Measurements from ENCODE around the gene HDAC10.
"Not testable (repeated sequence)": the region's sequence is repeated elsewhere in the genome, so short reads cannot be mapped to it uniquely, and the experiment has no call there.

Gene HDAC10

DNA sequence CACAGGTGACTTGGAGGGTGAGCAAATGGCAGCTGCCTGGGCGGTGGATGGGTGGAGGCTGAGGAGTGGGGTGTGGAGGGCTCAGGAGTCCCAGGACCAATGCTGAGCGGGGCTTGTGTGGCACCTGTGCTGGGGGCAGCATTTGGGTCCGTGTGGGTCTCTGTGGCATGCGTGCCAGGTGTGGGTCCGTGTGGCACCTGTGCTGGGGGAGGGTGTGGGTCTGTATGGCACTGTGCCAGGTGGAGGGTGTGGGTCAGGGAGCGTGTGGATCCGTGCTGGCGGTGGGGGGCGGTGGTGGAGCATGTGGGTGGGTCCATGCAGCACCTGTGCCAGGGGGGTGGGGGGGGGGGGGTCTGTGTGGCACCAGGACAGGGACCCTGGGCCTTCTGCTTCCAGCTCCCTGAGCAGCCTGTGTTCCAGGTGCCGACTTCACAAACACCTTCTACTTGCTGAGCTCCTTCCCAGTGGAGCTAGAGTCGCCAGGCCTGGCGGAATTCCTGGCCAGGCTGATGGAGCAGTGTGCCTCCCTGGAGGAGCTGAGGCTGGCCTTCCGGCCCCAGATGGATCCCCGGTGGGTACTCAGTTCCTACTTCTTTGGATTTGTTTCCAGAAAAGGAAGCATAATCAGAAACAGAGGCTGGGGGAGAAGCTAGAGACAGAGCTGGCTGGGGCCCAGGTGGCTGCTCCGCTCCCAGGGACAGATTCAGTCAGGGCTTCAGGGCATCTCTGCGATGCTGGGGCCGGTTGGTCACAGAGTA, 35.6 kb downstream of the HDAC10 start:
- no peak for DNase-seq

DNA sequence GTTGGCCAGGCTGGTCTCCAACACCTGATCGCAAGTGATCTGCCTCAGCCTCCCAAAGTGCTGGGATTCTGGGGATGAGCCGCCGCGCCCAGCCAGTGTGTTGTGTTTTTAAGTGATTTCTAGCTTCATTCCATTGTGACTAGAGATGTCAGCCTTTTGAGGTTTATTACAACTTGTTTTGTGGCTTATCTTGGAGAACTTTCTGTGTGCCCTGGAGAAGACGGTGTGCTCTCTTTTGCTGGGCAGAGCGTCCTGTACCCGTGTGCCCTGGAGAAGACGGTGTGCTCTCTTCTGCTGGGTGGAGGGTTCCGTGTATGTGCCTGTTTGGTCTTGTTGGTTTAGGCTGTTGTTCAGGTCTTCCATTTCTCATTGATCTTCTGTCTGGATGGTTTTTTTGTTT, 37.8 kb downstream of the HDAC10 start:
- no peak for DNase-seq

DNA sequence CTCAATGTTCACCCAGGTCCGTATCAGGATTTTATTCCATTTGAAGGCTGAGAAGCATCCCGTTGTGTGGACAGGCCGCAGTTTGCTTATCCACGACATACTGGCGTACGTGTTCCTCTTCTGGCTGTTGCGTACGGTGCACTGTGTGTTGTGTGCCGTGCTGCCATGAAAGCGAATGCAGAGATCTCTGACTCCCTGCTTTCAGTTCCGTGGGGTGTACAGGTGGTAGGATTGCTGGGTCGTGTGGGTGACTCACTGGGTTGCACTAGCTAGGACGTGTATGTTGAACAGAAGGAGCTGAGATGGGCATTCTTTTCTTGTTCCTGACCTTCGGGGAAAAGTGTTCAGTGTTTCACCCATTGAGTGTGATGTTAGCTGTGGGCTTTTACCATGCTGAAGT, 39.9 kb downstream of the HDAC10 start:
- DNase-seq, result no peak

DNA sequence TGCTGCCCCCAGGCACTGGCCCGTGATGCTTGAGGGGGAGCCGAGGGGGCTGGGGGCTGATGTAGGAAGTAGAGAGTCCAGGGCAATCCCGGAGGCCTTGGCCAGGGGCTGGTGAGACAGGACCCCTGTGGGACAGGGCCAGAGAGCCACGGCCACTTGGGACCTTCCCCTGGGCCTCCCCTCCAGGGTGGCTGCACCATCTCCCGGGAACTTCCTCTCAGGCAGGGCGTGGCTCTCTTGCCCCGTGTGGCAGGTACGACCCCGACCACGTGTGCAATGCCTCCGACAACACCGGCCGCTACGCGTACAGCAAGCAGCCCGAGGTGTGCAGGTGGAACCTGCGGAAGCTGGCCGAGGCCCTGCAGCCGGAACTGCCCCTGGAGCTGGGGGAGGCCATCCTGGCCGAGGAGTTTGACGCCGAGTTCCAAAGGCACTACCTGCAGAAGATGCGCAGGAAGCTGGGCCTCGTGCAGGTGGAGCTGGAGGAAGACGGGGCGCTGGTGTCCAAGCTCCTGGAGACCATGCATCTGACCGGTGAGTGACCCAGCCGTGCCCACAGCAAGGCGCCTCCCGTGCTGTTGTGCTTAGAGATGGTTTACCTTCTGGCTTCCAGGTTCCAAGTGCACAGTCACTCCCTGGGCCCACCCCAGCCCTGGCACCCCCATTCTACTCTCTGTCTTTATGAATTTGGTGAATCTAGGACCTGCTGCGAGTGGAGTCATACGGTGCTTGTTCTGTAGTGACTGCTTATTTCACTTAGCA, 40.5 kb downstream of the HDAC10 start:
- DNase-seq, result no peak

DNA sequence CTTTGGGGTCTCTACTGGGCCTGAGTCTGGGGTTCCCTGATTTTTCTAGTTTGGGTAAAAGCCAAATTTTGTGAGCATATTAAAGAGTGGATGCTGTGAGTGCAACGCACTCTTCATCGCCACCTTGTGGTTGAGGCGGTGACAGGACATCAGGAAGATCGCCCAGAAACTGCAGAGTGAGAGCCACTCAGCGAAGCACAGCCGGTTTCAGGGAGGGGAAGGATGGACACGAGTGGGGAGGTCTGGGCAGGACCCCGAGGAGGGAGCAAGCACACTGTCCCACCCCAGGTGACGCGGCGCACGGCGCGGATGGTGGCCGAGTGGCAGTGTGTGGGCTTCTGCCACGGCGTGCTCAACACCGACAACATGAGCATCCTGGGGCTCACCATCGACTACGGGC, 41.2 kb downstream of the HDAC10 start:
- DNase-seq, result no peak

DNA sequence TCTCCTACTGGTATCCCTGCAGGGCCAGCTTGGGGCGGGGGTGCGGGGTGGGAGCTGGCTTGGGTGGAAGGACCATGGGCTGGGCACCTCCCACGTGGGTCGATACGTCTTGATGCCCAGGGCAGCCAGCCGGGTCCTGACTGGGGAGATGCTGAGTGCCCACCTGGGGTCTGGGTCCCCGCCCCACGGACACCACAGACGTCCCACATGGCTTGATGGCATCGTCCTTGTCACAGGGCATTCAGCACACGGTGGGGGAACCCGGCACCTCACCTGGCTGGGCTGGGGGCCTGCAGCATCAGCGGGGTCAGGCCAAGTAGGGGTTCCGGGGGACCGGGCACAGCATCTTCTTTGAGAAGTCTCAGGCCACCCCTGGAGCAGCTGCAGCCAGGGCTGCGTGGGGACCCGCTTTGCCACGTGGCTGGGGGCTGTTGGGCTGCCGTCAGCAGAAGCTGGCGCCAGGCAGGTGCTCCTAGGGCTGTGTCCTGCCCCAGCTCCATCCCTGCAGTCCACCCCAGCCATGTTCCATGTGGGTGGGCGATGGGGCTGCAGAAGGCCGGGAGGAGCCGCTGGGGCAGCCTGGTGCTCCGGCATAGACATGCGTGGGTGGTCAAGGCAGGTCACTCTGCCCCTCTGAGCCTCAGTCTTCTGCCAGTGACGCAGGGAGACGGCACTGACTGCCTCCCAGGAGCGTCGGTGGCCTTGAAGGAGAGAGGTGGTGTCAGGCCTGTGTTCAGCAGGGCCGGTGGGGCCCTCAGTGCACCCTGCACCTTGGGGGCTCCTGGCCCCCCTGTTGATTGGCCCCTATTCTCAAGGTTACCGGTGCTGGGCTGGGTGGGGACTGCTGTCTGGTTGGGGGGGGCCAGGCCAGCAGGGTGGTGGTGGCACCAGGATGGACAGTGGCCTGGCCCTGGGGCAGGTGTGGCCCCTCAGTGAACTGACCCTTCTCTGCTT, 41.8 kb downstream of the HDAC10 start:
- DNase-seq, result no peak

DNA sequence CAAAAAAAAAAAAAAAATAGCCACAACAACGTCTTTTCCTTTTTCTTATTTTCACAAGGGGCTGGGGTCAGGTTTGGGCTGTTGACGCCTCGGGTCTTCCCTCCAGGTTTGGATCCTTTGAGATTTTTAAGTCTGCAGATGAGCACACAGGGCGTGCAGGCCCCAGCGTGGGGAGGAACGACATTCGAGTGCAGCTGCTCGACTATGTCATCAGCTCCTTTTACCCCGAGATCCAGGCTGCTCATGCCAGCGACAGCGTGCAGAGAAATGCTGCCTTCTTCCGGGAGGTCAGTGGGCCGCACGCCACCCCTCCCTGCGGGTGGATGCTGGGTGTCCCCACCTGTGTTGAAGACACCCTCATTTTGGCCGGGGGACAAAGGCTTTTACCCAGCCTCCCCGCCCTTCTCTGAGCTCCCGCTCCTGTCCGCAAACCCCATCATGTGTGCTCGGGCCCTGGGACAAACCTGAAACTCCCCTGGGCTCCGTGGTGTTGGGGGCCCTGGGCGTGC, 42.6 kb downstream of the HDAC10 start:
- DNase-seq, result no peak

DNA sequence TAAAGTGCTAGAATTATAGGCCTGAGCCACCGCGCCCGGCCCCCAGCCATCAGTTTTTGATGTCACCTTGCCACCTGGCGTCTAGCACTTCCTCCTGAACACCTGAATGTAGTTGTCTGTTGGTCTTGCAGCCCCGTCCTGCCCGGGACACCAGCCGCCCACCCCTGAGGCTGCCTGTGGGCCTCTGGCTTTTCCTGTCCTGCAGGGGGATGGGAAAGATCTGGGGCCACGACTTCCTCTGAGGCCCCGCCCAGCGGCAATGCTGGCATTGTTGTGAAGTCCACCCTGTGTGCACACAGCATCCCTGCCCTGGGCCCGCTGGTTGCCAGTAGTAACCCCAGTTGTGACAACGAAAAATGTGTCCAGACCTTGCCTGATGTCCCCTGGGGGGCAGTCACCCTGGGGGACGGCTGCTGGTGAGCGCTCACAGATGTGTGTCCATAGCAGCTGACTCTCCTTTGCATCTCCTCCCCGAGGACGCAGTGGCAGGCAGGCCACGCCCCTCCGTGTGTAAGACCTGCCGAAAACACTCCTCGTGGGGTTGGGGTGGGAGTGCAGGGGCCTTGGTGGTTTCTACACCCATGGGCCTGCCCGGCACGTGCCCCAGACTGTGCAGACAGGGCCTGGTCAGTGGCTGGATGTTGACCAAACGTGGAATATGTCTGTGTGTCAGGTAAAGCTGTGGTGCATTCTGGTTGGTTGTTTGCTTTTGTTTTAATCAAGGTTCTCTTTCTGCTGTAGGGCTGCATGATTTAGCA, 43.5 kb downstream of the HDAC10 start:
- DNase-seq, result no peak

DNA sequence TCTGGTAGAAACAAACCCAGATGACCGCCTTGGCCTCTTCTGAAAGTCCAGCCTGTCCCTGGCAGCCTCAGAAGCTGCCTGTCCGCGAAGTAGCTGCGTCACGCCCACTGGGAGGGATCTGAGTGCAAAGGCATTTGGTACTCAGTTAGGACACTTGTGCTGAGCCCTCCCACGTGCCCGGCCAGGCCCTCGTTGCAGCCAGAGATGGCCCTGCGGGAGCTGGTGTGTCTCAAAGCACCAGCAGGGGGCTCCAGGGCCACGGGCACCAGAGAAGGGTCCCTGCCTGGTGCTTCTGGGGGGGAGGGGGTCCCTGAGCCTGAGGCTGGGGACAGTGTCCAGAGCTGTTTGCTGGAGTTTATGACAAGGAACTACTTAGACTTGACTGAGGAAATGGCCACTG, 44.5 kb downstream of the HDAC10 start:
- no peak for DNase-seq

DNA sequence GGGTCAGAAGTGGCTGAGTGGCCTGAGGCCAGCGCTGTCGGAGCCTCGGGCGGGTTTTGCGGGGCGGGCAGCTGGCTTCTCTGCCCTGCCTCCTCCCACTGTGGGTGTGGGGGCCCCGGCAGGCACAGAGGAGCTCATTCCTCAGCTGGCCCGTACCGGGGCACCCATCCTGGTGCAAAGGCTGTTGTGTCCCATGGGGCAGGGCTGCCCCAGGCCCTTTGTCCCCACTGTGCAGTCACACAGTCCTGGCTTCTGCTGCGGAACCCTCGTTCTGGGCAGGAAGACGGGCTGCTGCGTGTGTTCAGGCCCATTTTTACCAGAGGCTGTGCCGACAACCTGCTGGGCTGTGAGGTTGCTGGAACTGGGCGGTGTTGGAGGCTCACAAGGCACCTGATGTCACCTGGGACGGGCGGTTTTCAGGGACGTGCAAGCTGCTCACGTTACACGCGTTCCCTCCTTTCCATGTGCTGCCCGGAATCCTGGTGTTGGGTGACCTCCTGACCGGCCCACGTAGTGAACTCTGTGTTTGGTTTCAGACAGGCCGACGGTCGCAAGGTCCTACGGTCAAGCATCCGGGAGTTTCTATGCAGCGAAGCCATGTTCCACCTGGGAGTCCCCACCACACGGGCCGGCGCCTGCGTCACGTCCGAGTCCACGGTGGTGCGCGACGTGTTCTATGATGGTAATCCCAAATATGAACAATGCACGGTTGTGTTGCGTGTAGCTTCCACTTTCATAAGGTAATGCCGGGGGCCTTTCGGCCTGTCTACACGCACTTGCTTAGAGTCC, 45.1 kb downstream of the HDAC10 start:
- no peak for DNase-seq

DNA sequence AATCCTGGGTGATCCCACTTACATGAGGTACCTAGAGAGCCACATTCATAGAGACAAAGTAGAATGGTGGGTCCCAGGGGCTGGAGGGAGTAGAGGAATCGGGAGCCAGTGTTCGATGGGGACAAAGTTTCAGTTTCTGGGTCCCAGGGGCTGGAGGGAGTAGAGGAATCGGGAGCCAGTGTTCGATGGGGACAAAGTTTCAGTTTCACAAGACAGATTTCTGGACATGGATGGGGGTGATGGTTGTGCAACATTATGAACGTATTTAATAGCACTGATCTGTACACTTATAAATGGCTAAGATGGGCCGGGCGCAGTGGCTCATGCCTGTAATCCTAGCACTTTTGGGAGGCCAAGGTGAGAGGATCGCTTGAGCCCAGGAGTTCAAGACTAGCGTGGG, 46.1 kb downstream of the HDAC10 start:
- not testable (repeated sequence) for DNase-seq

DNA sequence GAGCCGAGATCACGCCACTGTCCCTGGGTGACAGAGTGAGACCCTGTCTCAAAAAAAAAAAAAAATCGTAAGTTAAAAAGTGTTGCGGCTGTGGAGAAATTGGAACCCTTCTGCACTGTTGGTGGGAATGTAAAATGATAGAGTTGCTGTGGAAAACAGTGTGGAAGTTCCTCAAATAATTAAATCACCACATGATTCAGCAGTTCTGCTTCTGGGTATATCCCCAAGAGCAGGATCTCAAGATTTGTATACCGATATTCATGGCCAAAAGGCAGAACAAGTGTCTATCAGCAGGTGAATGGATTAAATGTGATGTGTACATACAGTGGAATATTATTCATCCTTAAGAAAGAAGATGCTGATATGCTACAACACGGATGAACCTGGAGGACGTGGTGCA, 46.5 kb downstream of the HDAC10 start:
- DNase-seq, result no peak

DNA sequence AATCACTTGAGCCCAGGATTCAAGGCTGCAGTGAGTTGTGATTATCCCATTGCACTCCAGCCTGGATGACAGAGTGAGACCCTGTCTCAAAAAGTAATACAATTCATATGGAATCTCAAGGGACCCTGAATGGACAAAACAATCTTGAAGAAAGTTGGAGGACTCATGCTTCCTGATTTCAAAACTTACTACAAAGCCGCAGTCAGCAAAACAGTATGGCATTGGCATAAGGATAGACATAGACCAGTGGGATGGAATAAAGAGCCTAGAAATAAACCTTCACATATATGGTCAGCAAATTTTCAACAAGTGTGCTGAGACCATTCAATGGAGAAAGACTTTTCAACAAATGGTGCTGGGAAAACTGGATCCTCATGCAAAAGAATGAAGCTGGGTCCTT, 47.8 kb downstream of the HDAC10 start:
- no peak for DNase-seq

DNA sequence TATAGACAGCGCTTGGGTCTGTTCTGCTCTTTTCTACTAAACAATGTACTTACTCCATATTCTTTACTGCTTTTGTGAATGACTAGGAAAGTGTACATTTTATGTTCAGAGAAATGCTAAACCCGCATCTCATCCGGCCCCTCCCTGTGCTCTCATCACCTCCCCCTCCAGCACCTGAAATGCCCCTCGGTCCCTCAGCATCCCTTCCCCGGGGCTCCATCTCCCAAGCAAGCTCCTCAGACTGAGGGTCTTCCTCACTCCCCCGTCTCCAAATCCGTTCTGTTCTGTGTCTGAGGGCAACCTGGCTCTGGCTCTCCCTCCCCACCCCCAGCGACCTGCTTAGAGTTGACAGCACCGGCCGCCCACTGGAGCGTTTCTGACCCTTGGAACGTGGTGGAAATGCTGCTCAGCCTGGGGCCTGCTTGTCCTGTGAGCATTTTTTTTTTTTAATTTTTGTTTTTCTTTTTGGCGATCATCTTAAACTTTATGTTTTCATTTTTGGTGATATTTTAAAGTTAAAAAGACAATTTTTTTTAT, 48.9 kb downstream of the HDAC10 start:
- no peak for DNase-seq

DNA sequence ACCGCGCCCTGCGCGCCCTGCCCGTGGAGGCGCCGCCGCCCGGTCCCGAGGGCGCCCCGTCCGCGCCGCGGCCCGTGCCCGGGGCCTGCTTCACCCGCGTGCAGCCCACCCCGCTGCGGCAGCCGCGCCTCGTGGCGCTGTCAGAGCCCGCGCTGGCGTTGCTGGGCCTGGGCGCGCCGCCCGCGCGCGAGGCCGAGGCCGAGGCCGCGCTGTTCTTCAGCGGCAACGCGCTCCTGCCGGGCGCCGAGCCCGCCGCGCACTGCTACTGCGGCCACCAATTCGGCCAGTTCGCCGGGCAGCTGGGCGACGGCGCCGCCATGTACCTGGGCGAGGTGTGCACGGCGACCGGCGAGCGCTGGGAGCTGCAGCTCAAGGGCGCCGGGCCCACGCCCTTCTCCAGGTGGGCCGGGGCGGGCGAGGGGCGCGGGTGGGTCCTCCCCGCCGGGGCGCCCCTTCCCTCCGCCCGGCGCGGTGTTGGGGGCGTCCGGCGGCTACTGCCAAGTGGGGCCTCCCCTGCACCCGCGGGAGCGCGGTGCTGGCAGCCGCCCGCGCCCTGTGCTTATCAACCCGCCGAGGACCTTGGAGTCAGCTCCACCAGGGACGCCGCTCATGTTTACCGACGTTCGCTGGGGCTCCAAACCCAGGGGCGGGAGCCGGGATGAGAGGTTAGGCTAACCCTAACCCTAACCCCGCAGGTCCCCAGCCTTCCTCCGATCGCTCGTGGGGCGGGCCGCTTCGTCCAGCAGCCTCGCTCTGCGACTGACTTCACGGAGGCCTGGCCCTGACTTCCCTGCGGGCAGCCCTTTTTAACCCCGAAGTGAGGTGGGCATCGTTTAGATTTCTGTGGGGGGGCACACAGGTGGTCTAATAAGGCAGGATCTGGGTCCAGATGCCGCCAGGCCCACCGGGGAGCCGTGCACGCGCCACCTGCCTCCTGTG, 49.6 kb downstream of the HDAC10 start:
- DNase-seq, result no peak

DNA sequence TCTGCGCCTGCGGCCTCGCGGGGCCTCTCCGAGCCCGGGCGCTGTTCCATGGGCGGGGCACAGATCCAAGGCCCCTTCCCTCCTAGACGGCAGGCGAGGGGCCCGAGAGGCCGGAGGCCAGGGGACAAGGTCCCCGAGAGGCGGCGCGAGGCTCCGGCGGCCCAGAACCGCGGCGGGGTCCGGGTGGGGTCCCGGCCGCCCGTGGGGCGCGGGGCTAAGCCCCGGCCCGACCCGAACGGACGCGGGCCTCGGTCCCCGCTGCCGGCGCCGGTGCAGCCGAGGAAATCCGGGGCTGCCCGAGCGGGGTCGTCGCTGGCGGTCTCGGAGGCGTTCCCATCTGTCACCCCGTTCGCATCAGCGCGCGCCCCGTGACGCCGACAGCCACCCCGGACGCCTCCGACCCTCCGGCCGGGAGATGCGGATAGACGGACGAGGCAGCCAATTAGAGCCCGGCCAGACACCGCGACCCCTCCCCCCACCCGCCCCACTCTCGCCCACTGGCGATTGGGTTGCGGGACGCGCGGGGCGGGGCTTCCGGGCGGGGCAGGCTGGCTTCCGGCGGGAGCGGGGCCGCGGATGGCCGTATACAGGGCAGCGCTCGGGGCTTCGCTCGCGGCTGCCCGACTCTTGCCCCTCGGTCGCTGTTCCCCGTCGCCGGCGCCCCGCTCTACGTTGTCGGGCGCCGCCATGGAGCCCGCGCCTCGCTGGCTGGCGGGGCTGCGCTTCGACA, 50.4 kb downstream of the HDAC10 start, which contains the start of gene SELENOO:
SELENOO (plus strand) TSS at position 551 of the 730 bp plus-strand sequence; CDS start at position 577, 26 bp downstream.
- peak; percentile 32 for DNase-seq

DNA sequence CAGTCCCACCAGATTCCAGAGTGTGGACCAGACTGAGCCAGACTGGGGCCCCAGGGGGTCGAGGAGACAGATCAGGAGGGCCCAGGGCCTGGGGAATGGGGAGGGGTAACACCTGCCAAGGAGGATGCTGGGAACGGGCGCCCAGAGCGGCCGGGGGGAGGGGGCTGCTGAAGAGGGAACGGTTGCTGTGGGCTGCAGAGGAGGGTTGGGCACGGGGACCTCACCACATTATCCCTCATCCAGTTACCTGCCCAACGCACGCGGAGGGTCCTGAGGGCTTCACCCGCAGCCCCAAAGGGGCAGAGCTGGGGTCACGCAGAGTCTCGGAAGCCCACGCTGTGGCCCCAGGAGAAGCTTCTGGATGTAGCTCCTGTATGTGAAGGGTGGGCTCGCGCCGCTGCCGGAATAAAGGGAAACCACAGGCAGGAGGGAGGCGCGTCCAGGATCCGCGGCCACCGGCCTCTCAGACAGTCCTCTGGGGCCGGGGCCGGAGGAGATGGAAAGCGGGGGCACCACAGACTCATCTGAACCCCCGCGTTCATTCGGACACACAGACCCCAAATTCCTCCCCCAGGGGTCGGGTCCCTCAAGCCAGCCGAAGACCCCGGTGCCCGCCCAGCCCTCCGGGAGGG, 51.1 kb downstream of the HDAC10 start:
- DNase-seq, result no peak

DNA sequence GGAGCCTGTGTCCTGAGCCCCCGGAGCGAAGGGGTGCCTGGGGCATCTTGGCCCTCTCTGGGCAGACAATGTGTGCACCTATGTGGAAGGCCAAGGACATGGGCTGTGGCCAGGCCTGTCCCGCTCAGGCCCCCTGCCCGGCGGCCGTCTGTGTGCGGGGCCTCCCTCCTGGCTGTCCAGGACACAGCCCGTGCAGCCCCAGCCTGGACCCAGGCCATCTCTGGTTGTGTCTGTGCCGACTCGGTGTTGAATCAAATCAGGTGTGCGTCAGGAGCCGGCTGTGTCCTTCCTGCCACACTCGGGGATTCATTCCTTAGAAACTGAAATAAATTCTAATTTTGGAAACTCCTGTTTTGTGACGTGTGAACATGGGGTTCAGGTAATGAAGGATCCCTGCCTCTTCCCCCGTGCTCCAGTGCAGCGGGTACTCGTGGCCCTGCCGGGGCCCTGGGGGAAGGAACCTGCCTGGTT, 51.8 kb downstream of the HDAC10 start:
- DNase-seq, result no peak

DNA sequence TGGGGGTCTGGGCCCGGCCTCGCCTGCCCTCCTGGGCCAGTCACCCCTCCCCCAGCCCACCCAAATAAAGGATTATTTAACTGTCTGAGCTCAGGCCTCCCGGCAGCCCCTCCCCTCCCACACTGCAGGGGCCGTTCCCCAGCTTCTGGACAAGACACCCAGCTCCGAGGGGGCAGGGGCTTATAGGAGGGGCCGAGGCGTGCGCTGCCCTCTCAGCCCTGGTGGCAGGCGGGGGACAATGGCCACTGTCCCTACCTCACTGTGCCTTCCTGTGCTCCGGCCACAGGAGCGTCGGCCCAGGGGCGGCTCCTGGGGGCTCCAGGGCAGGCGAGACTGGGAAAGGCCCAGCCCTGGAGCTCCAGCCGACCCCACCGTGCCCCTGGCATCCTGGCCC, 52.4 kb downstream of the HDAC10 start:
- DNase-seq, result no peak

Measured in NCI-H526 treated with DMSO at 0.1 percent for 48 hours (cell line).